ENCODE measurements around the gene REM2.

Gene REM2, protein sequence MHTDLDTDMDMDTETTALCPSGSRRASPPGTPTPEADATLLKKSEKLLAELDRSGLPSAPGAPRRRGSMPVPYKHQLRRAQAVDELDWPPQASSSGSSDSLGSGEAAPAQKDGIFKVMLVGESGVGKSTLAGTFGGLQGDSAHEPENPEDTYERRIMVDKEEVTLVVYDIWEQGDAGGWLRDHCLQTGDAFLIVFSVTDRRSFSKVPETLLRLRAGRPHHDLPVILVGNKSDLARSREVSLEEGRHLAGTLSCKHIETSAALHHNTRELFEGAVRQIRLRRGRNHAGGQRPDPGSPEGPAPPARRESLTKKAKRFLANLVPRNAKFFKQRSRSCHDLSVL

DNA sequence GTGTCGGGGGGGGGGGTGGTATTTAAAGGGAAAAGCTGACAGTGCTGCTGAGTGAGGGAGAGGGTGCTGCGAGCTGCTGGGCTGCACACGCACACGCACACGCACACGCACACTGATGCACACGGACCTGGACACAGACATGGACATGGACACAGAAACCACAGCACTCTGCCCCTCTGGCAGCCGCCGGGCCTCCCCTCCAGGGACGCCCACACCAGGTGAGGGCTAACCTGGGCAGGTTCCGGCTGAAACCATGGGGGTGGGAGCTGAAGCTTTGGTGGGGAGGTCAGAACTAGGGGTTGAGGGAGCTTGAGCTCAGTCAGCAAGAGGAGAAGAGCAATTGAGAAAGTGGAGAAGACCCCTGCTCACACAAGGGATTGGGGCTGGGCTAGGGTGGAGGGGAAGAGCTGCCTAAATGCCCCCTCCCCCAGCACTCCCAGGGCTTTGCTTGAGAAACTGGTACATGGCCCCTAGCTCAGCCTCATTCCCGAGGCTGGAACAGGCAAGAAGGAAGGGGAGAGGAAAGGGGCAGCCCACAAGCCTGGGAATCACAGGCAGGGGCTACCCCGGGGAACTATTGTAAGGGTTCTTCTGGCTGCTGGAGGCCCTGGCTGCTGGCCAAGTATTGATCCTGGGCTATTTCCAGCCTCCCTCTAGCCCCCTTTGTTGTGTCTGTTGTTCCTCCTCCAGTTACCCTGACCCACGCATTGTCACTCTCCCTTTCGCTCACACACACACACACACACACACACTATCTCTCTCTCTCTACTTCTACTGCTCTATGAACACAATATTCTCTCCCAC lies at the start of gene REM2:
Gene REM2 (plus strand): TSS at position 50 of the 804 bp plus-strand sequence. CDS start 66 bp downstream, at position 116.
- DNase-seq: no peak

DNA sequence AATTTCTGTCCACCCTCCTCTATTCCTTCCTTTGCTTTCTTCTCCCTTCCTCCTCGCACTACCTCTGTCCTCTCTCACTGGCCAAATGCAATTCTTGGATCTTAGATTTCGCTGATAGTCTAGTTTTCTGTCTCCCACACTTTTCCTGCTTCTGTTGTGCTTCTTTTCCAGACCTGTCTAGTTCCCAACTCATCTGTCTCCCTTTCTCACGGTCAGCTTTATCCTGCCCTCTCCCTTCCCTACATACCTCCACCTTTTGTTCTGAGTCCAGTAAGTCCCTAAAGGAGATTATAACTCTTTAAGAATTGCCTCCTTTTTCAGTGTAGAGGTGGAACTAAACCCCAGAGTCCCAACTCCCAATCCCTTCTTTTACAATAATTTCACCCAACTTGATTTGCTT lies 47.5 kb upstream of the REM2 start:
- no peak for DNase-seq

DNA sequence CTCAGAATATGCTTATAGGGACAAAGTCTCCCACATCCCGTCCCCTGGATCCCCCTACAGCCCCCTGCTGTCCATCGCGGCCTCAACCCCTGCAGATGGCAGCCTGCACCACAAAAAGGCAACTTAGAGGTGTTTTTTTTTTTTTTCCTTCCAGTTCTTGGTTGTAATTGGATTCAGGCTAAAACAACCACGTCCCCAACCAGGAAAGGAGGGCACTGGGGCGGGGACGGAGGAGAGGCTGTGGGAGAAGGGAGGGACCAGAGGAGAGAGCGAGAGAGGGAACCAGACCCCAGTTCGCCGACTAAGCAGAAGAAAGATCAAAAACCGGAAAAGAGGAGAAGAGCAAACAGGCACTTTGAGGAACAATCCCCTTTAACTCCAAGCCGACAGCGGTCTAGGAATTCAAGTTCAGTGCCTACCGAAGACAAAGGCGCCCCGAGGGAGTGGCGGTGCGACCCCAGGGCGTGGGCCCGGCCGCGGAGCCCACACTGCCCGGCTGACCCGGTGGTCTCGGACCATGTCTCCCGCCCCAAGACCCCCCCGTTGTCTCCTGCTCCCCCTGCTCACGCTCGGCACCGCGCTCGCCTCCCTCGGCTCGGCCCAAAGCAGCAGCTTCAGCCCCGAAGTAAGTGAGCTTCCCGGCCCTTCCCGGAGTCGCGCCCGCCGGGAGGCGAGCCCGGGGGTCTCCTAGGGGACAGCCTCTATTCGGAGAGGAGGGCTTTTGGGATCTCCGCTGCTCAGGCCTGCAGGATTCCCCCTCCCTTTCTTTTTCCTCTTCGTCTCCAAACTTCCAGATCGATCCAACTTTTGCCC lies 46.5 kb upstream of the REM2 start, which contains the start of gene MMP14:
Gene MMP14 (plus strand): TSS at position 285 of the 813 bp plus-strand sequence. CDS start 233 bp downstream, at position 518.
- peak; percentile 29 for DNase-seq

DNA sequence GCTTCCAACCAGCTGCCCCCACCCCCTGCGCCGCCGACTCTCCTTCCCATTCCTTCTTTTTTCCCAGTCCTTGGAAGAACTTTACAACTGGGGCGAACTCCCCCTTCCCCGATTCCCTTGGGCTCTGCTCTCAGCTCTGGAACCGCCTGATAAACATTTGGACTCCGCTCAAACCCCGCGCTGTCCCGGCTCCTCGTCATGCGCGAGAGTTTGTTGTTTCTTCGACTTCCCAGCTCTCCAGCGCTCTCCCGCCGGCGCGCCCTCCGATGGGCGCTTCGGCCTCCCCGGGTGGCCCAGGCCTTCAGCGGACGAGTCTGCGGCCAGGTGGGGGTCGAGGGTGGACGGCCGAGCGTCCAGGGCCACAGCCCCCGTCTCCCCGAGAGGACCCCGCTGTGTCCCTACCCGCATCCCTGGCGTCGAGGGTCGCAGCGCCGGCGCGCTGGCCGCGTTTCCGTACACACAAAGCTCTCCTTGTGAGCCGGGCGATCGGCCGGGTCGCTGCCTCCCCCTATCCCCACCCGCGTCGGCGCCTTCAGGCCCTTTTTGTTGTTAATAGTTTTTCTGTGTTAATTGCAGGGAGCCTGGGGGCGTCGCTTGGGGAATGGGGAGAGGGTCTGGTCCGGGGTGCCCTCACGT lies 45.8 kb upstream of the REM2 start:
- peak; percentile 25 for DNase-seq

DNA sequence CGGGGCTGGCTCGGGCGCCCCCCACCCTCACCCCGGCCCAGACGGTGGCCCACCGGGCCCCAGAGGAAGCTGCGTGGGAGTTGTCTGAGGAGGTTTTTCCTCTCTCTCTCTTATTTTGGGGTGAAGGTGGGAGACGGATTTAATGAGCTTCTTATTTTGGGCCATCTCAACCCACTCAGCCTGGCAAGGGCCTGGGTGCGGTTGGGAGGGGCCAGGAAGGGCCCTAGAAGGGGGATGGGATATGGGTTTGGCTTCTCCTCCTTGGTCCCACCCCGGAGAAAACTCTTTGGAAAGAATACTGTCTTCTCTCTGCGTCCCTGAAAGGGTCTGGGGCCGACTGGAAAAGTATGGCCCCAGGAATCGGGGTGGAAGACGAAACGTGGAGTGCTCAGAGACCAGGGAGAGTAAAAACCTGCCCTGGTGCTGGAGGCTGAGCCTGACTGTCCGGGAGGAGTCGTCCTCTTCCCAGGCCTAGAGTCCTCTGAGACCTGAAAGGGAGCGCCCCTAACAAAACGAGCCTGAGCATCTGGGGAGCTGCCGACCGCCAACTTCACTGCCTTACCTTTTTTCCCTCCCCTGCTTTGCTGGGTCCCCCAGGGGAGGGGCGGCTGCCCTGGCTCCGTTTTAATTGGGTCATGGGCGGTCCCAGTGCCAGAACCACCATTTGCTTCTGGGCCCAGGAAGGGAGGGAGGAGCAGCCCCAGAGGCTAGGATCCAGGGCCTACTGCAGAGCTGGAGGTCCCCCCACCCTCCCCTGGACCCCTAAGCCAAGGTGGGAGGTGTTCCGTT lies 45.1 kb upstream of the REM2 start:
- DNase-seq: no peak

DNA sequence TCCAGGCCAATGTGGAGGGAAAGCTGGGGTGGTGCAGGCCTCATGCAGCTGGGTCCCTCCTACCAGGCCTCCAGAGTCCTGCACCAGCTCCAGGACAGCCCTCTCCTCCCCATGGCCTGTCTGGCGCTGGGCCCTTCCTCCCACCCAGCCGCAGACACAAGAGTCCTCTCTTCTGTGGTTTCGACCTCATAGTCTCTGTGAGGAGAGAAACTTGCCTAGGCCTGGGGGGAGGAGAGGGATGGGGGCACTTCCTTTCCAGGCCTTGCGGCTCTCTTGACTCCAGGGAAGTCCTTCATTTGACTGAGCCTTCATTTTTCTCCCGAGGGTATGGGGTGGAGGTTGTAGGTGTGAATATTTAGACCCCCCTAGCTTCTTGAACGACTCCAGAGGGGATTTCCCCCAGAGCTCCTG lies 44.4 kb upstream of the REM2 start:
- no peak for DNase-seq

DNA sequence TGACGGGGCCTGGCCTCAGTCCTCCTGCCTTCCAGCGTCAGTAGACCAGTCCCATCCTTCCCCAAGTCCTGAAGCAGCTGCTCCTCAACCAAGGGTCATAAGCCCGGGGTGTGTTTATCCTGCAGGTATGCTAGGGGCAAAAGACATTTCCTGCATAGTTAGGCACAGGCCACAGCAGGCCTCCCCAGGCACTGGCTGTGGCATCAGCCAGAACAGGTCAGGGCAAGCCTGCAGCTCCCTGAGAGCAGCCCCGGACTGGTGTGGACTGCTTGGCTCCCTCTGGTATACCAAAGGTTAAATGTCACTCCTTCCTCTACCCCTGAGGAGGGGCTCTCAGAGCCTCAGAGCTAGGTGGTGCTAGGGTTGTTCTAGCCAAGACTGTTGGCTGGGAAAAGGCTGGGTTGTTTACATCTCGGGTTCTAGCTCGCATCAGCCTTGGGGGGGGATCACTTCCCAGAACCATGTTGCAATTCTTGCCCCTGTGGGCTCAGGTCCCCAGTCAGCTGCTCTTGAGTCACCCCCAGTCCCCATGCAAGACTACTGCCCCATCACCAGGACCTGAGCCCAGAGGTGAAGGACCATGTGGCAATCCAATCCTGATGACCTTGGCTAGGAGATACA lies 43.8 kb upstream of the REM2 start:
- no peak for DNase-seq

DNA sequence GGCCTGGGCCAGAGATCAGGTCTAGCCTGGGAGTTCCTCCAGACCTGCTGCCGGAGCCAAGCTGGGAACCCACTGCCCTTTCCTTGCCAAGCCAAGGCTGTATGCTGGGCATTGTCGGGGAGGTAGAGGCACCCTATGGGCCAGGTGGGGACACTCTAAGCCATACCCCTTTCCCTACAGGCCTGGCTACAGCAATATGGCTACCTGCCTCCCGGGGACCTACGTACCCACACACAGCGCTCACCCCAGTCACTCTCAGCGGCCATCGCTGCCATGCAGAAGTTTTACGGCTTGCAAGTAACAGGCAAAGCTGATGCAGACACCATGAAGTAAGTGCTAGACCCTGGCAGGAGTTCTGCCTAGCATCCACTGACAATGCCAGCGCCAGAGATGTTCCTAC lies 41.7 kb upstream of the REM2 start:
- no peak for DNase-seq

DNA sequence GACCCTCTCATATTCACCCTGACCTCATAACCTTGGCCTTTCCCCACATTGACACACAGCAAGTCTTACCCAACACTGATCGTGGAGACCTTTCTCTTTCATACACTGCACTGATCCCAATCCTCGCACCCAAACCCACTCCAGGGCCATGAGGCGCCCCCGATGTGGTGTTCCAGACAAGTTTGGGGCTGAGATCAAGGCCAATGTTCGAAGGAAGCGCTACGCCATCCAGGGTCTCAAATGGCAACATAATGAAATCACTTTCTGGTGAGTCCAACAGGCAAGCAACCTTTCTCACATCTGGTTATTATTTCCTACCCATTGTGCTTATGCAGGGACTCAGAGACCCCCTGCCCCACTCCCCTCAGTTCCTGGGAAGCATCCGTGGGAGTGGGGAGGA lies 41.3 kb upstream of the REM2 start:
- DNase-seq: no peak

DNA sequence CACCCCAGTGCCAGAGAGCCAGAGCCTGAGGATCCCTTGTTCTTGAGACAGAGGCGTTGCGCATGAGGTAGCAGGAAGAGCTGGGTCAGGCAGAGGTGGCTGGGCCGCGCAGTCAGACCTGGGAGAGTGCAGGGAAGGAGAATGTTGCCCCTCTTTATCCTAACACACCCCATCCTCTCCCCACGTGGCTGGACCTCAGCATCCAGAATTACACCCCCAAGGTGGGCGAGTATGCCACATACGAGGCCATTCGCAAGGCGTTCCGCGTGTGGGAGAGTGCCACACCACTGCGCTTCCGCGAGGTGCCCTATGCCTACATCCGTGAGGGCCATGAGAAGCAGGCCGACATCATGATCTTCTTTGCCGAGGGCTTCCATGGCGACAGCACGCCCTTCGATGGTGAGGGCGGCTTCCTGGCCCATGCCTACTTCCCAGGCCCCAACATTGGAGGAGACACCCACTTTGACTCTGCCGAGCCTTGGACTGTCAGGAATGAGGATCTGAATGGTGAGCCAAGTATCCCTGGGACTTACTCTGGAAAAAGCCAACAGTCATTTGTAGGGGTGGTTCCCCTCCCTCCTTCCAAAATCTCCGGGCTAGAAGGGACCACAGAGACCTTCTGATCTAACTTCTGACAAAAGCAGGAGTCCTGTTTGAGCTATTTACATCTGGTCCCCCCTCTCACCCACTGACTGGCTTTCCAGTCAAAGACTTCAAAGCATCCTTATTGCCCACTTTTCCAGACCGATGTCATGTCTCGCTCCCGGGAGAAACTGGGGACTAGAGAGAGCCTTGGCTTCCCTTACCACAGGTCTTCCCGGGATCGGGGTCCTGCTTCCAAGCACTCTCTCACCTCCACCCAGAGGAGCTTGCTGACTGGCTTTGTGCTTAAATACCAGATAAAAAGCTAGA lies 40.6 kb upstream of the REM2 start:
- no peak for DNase-seq

DNA sequence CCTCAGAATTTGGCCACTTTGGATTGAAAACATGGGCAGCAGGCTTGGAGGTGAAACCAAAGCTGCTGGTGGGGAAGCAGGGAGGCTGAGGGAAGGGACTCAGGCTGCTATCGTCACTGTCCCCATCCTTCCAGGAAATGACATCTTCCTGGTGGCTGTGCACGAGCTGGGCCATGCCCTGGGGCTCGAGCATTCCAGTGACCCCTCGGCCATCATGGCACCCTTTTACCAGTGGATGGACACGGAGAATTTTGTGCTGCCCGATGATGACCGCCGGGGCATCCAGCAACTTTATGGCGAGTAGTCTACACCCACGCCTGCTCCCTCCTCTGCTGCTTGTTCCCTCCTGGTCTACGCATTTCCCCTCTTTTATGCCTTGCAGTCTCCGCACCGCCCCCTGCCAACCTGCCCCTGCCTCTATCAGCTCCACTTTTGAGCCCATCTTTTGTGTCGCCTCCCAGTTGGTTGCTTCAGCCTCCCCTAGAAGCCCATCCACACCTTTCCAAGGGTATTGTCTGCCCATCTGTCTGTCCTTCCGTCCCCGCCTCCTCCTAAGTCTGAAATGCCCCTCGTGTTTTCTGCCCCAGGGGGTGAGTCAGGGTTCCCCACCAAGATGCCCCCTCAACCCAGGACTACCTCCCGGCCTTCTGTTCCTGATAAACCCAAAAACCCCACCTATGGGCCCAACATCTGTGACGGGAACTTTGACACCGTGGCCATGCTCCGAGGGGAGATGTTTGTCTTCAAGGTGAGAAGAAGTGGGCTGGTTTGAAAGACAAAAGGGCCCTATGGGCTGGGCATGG lies 39.7 kb upstream of the REM2 start:
- DNase-seq: no peak

DNA sequence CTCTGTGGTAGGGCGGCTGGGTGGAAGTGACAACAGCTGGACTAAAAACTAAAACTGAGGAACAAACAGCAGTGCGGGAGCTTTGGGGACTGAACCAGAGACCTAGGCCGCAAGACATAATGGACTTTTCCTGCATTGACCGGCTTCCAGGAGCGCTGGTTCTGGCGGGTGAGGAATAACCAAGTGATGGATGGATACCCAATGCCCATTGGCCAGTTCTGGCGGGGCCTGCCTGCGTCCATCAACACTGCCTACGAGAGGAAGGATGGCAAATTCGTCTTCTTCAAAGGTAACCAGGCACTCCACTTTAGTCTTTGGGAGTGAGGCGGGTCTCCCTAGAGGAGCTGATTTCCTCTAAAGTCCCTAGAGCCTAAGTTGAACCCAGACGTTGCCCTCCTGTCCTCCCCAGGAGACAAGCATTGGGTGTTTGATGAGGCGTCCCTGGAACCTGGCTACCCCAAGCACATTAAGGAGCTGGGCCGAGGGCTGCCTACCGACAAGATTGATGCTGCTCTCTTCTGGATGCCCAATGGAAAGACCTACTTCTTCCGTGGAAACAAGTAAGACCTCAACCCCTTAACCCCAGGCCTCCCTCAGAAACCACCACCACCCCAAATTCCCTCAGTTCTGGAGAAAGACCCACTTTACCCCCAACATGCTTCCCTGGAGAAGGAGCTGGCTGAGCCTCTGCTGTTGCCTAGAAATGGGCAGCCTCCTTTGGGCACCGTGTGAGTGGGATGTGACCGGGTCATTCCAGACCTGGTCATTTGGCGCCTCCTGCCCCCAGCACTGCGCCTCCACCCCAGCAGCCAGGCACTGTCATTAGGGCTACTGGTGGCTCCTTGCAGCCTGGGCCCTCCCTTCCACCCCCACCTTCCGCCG lies 38.6 kb upstream of the REM2 start:
- DNase-seq: no peak

DNA sequence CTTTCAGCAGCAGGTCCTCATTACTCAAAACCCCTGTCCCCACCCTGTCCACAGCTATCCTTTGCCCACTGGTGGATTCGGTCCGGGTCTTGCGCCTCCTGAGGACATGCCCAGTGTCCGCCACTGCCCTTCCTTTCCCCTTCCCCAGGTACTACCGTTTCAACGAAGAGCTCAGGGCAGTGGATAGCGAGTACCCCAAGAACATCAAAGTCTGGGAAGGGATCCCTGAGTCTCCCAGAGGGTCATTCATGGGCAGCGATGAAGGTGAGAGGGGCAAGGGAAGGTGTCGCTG lies 38.0 kb upstream of the REM2 start:
- DNase-seq: no peak

DNA sequence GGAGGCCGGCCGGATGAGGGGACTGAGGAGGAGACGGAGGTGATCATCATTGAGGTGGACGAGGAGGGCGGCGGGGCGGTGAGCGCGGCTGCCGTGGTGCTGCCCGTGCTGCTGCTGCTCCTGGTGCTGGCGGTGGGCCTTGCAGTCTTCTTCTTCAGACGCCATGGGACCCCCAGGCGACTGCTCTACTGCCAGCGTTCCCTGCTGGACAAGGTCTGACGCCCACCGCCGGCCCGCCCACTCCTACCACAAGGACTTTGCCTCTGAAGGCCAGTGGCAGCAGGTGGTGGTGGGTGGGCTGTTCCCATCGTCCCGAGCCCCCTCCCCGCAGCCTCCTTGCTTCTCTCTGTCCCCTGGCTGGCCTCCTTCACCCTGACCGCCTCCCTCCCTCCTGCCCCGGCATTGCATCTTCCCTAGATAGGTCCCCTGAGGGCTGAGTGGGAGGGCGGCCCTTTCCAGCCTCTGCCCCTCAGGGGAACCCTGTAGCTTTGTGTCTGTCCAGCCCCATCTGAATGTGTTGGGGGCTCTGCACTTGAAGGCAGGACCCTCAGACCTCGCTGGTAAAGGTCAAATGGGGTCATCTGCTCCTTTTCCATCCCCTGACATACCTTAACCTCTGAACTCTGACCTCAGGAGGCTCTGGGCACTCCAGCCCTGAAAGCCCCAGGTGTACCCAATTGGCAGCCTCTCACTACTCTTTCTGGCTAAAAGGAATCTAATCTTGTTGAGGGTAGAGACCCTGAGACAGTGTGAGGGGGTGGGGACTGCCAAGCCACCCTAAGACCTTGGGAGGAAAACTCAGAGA lies 37.0 kb upstream of the REM2 start:
- DNase-seq: no peak

DNA sequence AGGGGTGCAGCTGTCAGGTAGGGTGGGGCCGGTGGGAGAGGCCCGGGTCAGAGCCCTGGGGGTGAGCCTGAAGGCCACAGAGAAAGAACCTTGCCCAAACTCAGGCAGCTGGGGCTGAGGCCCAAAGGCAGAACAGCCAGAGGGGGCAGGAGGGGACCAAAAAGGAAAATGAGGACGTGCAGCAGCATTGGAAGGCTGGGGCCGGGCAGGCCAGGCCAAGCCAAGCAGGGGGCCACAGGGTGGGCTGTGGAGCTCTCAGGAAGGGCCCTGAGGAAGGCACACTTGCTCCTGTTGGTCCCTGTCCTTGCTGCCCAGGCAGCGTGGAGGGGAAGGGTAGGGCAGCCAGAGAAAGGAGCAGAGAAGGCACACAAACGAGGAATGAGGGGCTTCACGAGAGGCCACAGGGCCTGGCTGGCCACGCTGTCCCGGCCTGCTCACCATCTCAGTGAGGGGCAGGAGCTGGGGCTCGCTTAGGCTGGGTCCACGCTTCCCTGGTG lies 36.2 kb upstream of the REM2 start:
- DNase-seq: no peak

DNA sequence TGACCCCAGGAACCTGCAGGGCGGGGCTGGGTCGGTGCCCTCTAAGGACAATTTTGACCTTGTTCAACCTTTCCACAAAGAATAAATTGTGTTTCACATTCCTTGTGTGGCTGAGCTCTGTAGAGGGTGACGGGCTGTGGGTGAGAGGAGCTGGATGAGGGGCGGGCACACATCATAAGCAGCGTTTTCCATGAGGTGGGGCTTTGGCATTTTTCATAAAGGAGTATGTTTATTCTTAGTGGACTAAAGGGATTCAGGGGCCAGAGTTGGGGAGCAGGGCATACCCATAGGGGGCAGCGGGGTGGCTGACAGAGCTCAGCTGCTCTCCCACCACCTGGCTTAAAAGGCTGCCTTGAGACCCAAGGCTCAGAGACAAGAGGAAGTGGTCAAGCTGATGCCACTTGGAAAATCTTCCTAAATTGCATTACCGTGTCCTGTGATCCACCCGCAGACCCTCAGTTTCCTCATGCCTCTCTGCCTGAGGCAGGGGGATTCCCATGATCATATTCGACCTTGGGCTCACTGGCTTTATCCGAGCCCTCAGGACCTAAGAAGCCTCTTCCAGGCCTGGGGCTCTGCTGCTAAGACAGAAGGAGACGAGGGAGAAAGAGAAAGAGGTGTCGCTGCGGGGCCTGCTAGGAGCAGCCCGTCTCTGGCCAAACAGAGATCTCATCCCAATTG lies 35.2 kb upstream of the REM2 start:
- no peak for DNase-seq
